Rectal smooth muscle tissue (tissue), 1 donor: Measurements from ENCODE around the gene ST14.

Experiments used
- H3K27ac ChIP-seq: one replicate; pipeline ENCODE4 v1.7.0; 2013; ENCODE audit warnings: low read depth, low read length, inconsistent platforms
- H3K27me3 ChIP-seq: one replicate; pipeline ENCODE4 v1.7.0; 2013; ENCODE audit warnings: low read length; ENCODE audit not compliant: control insufficient read depth, insufficient read depth
- H3K36me3 ChIP-seq: one replicate; pipeline ENCODE4 v1.7.0; 2013; ENCODE audit warnings: low read length; ENCODE audit not compliant: control insufficient read depth, insufficient read depth
- H3K4me1 ChIP-seq: one replicate; pipeline ENCODE4 v1.7.0; 2013; ENCODE audit warnings: low read length; ENCODE audit not compliant: control insufficient read depth, insufficient read depth
- H3K4me3 ChIP-seq: one replicate; pipeline ENCODE4 v1.7.0; 2013; ENCODE audit warnings: low read length
- H3K9ac ChIP-seq: one replicate; pipeline ENCODE4 v1.7.0; 2013; ENCODE audit warnings: low read length

The ST14 gene

GRCh38 chr11:130141561-130142341 lies 17.8 kb upstream of the ST14 start:
- Histone ChIP-seq H3K9ac (no peak overlapping the region), H3K27me3 (no peaks in the 10 kb centered on the region), H3K4me1 (peaks cover 7% of the 10 kb centered on the region), H3K36me3 (peaks cover 13% of the 10 kb centered on the region), H3K27ac (no peak overlapping the region), H3K4me3 (no peak overlapping the region)

GRCh38 chr11:130144141-130144540 lies 15.4 kb upstream of the ST14 start:
- Histone ChIP-seq H3K9ac (no peak overlapping the region), H3K4me1 (peaks cover 7% of the 10 kb centered on the region), H3K4me3 (no peak overlapping the region), H3K27me3 (no peaks in the 10 kb centered on the region), H3K27ac (peak overlapping the region; percentile 29), H3K36me3 (peaks cover 13% of the 10 kb centered on the region)

DNA sequence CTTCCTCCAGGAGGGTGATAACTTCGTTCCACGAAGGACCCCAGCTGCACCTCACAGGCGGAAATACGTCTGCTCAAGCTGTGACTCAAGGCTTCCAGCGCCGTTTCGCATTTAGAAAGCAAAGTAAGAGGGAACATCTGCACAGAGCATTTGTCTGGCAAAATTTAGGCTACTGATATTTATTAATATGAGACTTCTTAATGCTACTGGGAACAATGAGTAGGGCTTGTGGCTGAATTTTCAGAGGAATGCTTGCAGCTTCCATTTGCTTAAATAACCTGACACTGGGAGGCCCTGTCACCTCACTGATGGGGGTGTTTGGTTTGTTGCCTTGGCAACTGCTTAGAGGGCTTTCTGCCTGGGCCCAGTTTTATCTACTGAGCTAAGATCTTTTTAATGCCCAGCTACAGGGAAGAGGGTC lies 14.7 kb upstream of the ST14 start:
- Histone ChIP-seq H3K27me3 (no peaks in the 10 kb centered on the region), H3K4me3 (no peak overlapping the region), H3K4me1 (peaks cover 7% of the 10 kb centered on the region), H3K27ac (peak overlapping the region; percentile 66), H3K9ac (no peak overlapping the region), H3K36me3 (peaks cover 13% of the 10 kb centered on the region)

DNA sequence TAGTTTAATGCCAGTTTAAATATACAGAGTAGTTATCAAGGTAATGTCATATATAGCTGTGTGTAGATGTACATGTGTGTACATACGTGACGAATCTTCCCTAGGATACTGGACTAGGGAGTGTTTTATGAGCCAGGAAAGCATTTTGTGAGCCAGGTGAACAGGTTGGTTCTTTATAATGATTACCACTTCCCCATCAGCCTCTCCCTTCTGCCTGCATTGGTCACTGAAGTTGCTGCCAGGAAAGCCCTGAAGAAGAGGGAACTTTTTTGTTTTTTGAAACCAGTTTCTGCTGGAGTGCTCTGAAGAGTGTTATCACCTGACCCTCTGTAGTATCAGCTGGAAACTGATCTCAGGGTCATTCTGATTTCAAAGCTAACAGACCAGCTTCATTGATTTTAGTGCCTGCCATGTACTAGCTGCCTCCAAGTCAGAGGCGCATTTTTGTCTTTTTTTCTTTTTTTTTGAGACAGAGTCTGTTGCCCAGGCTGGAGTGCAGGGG lies 14.2 kb upstream of the ST14 start:
- no peak overlapping the region for H3K4me3 ChIP-seq
- no peak overlapping the region for H3K9ac ChIP-seq
- peaks cover 7% of the 10 kb centered on the region for H3K4me1 ChIP-seq
- H3K36me3 ChIP-seq = peaks cover 12% of the 10 kb centered on the region
- H3K27ac ChIP-seq = peak overlapping the region; percentile 66
- H3K27me3 ChIP-seq = no peaks in the 10 kb centered on the region

DNA sequence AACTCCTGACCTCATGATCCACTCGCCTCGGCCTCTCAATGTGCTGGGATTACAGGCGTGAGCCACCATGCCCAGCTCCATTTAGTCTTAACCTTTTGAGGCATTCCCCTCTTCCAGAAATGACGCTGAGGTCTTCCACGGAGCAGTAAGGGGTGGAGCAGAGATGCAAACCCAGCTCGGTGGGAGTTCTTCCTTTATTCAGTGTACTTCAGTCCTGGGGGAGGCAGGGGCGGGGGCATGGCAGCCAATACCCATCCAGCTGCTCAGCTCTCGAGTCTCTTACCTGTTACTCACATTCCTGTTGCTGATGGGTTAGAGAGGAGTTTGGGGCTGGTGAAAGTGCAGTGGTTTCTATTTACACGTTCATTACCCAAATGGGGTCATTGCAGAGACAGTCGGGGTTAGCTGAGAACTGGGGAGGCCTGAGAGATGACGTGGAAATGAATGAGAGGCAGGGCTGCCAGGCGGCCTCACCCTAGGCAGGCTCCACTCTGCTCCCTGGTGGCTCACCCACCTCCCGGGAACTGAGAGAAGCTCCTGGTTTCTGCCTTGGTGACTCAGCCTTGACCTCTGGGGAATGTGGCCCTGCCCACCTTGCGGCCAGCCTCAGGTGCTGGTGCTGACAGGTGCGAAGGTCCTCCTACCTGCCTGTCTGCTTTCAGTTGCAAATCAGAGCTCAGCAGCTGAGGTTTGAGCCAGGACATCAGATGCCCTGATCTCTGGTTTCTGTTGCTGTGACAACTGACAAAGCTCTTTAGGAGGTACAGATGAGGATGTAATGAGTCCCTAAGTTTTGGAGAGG lies 13.4 kb upstream of the ST14 start:
- H3K4me3 ChIP-seq = no peak overlapping the region
- no peak overlapping the region for H3K27ac ChIP-seq
- H3K4me1 ChIP-seq = peaks cover 7% of the 10 kb centered on the region
- H3K9ac ChIP-seq = no peak overlapping the region
- no peaks in the 10 kb centered on the region for H3K27me3 ChIP-seq
- peaks cover 9% of the 10 kb centered on the region for H3K36me3 ChIP-seq

GRCh38 chr11:130146796-130147195 lies 12.8 kb upstream of the ST14 start:
- no peak overlapping the region for H3K27ac ChIP-seq
- peaks cover 7% of the 10 kb centered on the region for H3K4me1 ChIP-seq
- H3K4me3 ChIP-seq = no peak overlapping the region
- H3K36me3 ChIP-seq = peaks cover 3% of the 10 kb centered on the region
- no peaks in the 10 kb centered on the region for H3K27me3 ChIP-seq
- no peak overlapping the region for H3K9ac ChIP-seq

DNA sequence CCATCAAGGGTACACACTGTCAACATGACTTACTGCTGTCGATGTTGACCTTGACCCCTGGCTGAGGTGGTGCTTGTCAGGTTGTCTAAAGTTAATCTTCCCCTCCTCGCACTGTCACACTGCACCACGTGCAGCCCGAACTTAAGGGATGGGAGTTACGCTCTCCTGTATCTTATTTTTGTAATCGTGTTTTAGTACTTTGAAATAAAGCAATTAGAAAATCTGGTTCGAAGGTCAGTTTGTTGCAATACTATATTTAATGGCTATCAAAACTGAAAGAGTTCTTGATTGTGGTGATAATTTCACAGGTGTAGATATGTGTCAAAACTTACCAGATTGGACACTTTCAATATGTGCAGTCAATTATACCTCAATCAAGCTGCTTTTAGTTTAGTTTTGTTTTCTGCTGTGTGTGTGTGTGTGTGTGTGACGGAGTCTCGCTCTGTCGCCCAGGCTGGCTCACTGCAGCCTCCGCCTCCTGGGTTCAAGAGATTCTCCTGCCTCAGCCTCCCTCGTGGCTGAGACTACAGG lies 10.7 kb upstream of the ST14 start:
- Histone ChIP-seq H3K36me3 (no peaks in the 10 kb centered on the region), H3K4me1 (peaks cover 7% of the 10 kb centered on the region), H3K4me3 (no peak overlapping the region), H3K9ac (no peak overlapping the region), H3K27me3 (no peaks in the 10 kb centered on the region), H3K27ac (no peak overlapping the region)

- Histone ChIP-seq H3K27ac (no peak overlapping the region), H3K4me3 (no peak overlapping the region), H3K27me3 (no peaks in the 10 kb centered on the region), H3K36me3 (no peaks in the 10 kb centered on the region), H3K4me1 (no peaks in the 10 kb centered on the region), H3K9ac (no peak overlapping the region)
Measured at GRCh38 chr11:130150790-130151189, 8.8 kb upstream of the ST14 start.

DNA sequence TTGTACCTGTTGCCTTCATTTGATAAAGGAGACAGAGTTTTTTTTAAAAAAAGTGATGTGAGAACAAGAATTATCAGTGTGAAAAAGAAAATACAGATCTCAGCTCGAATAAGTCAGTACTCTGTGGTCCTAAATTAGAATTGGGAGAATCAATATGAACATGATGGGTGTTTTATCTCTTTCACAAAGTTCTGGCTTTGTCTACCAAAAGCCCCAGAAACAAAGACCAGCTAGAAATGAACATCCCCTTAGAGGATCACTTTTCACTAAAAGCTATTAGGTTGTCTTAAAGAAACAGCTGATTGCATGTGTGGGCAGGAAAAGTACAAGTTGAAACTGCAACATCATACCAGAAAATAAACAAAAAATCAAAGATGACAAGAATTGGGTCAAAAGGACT lies 8.4 kb upstream of the ST14 start:
- Histone ChIP-seq H3K36me3 (no peaks in the 10 kb centered on the region), H3K27me3 (no peaks in the 10 kb centered on the region), H3K27ac (no peak overlapping the region), H3K9ac (no peak overlapping the region), H3K4me3 (no peak overlapping the region), H3K4me1 (no peaks in the 10 kb centered on the region)

- Histone ChIP-seq H3K36me3 (no peaks in the 10 kb centered on the region), H3K27ac (no peak overlapping the region), H3K4me1 (no peaks in the 10 kb centered on the region)
Measured at GRCh38 chr11:130156108-130157022, 3.2 kb upstream of the ST14 start.

GRCh38 chr11:130157101-130157500 lies 2.5 kb upstream of the ST14 start:
- no peak overlapping the region for H3K4me3 ChIP-seq
- no peaks in the 10 kb centered on the region for H3K27me3 ChIP-seq
- H3K9ac ChIP-seq = no peak overlapping the region
- H3K27ac ChIP-seq = no peak overlapping the region
- no peaks in the 10 kb centered on the region for H3K36me3 ChIP-seq
- H3K4me1 ChIP-seq = no peaks in the 10 kb centered on the region

More at GRCh38 chr11:130156108-130157022, 3.2 kb upstream of the ST14 start:
- Histone ChIP-seq H3K4me3 (no peak overlapping the region), H3K27me3 (no peaks in the 10 kb centered on the region), H3K9ac (no peak overlapping the region)

- no peak overlapping the region for H3K27ac ChIP-seq
- no peaks in the 10 kb centered on the region for H3K4me1 ChIP-seq
- H3K4me3 ChIP-seq = no peak overlapping the region
- H3K27me3 ChIP-seq = no peaks in the 10 kb centered on the region
- H3K9ac ChIP-seq = no peak overlapping the region
- H3K36me3 ChIP-seq = no peaks in the 10 kb centered on the region
Measured at GRCh38 chr11:130157840-130158239, 1.7 kb upstream of the ST14 start.
